HG03439 (cell line): ENCODE data around the gene THOC5.
"Not testable (repeated sequence)": the region's sequence is repeated elsewhere in the genome, so short reads cannot be mapped to it uniquely, and the experiment has no call there.

Source experiments
- ATAC-seq: cut with Tn5 transposase; IDR thresholded peaks from one replicate; pipeline ENCODE4 v1.9.1; 2021; ENCODE audit warnings: mild to moderate bottlenecking, moderate library complexity; ENCODE audit not compliant: unreplicated experiment

Gene THOC5

DNA sequence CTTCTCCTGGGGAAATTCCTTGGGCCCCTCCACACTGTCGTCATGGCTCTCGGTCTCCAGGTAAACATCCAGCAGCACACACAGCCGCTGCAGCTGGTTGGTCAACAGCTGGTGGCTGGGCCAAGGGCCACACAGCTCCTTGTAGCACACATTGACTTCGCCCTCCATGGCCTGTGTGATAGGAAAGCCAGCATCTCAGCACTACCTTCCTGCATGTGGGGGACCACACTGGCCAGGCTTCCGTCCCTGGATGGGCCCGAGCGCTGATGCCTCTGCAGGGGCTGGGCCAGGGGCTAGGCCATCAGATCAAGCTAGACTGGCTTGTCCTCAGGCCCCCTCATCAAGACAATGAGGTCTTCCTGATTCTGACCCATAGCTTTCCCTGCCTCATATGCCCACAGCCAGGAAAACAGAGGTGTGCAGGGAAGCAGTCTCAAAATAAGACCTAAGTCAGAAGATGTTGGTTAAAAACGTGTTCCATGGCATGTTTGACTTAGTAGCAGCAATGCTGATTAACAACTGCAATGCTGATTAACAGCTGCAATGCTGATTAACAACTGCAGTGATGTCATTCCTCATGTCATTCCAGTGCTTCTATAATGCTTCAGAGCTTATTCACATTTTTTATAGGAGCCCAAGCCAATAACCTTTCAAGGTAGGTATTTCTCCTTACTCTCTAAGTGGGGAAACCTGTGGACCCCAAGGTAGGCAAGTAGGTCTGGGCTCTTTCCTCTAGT, 42.3 kb downstream of the THOC5 start:
- no peak for ATAC-seq

DNA sequence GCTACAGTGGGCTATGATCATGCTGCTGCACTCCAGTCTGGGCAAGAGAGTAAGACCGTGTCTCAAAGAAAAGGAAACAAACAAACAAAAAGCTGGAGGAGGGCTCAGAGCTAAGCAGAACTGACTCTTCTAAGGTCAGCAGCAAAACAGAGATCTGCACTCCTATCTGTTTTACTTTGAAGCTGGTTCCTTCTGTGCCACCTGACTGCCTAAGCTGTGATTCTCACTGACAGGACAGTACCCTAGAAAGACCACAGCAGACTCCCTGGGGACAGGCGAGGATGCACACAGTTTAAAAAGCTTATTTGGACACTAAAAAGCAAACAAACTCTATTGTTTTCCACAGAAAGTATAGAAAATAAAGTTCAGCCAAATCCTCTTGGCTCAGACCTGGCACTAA, 43.0 kb downstream of the THOC5 start:
- ATAC-seq = no peak

DNA sequence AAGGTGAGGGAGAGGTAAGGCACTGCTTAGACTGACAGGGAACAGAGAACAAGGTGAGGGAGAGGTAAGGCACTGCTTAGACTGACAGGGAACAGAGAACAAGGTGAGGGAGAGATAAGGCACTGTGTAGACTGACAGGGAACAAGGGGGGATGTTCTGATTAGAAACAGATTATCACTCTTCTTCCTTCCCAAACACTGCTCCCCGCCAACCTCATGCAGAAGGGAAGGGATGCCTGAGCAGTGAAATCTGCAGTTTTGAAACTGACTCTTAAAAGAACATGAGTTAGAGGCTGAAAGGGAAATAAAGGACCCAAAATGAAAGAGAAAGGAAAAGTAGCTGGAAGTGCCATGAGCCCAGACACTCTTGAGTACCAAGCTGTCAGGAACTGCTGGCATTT, 43.7 kb downstream of the THOC5 start:
- ATAC-seq = no peak

DNA sequence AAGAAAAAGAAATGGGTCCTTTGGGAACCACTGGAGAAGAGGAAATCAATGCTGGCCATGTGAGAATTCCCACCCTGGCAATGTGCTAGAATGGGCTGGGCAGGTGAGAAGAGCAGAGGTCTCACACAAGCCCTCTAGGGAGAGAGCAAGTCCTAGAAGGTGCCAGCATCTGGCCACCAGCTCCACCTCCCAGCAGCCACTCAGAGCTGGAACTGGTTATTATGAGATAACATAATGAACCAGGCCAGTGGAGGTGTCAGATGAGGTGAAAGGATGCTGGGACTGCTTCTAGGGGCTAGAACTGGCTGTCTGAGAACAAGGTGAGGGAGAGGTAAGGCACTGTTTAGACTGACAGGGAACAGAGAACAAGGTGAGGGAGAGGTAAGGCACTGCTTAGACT, 44.3 kb downstream of the THOC5 start:
- no peak for ATAC-seq

DNA sequence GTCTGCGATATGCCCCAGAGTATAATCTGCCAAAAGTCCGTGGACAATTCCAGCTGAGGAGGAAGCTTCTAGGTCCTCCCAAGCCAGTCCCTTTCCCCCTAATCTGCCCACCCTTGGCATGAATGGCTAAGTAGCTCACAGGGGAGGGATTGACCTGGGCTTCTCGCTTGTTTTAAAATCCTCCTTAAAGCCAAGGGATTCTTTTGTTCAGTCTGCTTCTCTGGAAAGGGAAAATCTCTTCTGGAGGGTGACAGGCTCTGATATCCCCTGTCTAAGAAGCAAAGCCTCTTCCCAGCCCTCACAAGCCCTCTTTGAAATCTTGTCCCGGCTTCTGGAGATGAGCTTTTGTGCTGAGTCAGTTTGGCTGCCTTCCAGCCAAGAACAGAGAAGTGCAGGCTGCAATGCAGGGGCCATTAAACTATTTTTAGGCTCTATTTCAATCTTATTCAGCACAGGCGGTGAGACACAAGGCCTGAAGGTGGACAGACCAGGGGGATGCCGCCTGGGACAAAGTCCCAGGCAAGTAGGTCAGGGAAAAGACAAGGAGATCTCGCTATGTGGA, 49.7 kb downstream of the THOC5 start:
- no peak for ATAC-seq

DNA sequence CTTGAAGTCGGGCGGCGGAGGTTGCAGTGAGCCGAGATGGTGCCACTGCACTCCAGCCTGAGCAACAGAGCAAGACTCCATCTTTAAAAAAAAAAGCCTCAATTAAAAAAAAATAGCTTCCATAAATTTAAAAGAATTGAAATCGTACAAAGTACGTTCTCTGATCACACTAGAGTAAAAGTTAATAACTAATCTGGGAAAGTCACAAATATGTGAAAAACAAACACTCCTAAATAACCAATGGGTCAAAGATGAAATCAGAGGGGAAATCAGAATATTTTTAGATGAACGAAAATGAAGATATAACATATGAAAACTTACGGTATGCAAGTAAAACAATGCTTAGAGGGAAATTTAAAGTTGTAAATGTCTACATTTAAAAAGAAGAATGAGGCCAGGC, 53.7 kb downstream of the THOC5 start:
- no peak for ATAC-seq

DNA sequence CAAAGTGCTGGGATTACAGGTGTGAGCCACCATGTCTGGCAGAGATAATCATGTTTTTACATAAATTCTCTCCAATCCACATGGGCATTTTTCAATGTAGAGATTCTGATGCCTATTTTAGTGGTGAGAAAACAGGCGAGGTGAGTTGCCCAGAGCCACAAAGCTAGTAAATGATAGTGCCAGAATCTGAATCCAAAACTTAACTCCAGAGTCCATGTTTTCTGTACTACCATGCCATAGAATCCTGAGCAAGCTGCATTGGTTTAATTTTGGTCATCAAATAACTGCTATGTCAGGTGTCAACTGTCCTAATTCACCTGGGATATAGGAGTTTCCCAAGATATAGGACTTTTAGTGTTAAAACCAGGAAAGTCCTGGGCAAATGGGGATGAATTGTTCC, 59.9 kb downstream of the THOC5 start:
- ATAC-seq = no peak

DNA sequence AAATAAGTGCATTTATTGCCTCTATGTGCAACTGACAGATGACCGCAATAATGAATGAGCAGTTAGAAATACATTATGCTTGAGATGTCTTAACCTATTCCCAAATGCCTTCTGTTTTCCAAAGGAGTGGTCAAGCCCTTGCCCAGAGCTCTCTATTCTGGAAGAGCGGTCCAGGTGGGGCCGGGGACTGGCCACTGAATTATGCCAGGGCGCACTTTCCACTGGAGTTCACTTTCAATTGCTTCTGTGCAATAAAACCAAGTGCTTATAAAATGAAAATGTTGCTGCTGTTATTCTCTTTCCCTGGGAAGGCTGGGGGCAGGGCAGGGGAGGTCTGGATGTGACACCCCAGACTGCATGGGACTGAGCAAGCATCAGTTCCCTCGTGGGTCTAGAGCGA, 62.5 kb downstream of the THOC5 start:
- no peak for ATAC-seq

DNA sequence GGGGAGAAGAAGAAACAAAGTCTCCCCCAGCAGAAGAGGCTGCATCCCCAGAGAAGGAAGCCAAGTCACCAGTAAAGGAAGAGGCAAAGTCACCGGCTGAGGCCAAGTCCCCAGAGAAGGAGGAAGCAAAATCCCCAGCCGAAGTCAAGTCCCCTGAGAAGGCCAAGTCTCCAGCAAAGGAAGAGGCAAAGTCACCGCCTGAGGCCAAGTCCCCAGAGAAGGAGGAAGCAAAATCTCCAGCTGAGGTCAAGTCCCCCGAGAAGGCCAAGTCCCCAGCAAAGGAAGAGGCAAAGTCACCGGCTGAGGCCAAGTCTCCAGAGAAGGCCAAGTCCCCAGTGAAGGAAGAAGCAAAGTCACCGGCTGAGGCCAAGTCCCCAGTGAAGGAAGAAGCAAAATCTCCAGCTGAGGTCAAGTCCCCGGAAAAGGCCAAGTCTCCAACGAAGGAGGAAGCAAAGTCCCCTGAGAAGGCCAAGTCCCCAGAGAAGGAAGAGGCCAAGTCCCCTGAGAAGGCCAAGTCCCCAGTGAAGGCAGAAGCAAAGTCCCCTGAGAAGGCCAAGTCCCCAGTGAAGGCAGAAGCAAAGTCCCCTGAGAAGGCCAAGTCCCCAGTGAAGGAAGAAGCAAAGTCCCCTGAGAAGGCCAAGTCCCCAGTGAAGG, 64.3 kb downstream of the THOC5 start:
- not testable (repeated sequence) for ATAC-seq

DNA sequence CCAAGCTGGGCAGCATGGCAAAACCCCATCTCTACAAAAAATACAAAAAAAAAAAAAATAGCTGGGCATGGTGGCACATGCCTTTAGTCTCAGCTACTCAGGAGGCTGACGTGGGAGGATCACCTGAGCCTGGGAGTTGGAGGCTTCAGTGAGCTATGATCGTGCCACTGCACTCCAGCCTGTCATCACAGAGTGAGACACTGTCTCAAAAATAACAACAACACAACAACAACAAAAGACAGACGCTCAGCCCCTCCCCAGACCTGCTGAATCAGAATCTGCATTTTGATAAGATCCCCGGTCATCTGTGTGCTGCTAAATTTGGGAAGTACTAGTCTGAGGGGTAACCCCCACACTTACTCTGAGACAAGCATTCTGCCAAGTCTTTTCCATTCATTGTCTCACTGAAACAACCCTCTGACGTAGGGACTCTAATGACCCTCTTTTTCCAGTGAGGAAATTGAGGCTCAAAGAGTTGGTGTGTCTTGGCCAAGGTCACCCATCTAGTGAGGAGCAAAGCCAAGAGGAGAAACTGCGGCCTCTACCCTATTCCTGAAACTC, 66.1 kb downstream of the THOC5 start:
- no peak for ATAC-seq

DNA sequence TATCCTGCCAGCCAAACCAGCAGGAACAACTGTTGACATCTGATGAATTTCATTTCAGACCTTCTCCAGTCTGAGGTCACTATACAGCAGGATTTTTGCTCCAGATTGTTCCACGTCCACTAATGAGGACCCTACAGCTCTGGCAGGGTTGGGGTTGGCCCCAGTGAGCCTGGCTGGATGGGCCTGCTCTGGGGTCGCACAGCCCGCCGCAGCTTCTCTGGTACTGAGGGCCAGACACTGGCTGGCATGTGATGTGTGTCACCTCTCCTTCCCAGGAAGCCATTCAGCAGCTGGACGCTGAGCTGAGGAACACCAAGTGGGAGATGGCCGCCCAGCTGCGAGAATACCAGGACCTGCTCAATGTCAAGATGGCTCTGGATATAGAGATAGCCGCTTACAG, 68.1 kb downstream of the THOC5 start:
- ATAC-seq = no peak

DNA sequence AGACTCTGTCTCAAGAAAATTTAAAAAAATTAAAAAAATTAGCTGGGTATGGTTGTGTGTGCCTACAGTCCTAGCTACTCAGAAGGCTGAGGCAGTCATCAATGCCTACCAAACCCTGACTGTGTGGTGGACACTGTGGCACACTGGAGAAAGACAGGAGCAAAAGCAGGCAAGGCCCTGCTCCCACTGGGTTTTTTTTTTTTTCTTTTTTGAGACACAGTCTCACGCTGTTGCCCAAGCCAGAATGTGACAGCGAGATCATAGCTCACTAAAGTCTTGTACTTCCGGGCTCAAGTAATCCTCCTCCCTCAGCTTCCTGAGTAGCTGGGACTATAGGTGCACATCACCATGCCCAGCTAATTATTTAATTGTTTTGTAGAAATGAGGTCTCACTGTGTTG, 68.9 kb downstream of the THOC5 start:
- ATAC-seq = no peak

DNA sequence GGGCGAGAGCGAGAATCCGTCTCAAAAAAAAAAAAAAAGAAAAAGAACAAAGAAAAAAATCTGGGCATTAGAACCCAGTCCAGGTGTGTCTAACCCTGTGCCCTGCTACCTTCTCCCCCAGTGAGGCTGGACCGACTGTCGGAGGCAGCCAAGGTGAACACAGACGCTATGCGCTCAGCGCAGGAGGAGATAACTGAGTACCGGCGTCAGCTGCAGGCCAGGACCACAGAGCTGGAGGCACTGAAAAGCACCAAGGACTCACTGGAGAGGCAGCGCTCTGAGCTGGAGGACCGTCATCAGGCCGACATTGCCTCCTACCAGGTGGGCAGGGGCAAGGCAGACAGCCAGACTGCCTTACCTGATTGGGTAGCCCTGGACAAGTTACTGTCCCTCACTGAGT, 70.3 kb downstream of the THOC5 start:
- ATAC-seq = no peak

DNA sequence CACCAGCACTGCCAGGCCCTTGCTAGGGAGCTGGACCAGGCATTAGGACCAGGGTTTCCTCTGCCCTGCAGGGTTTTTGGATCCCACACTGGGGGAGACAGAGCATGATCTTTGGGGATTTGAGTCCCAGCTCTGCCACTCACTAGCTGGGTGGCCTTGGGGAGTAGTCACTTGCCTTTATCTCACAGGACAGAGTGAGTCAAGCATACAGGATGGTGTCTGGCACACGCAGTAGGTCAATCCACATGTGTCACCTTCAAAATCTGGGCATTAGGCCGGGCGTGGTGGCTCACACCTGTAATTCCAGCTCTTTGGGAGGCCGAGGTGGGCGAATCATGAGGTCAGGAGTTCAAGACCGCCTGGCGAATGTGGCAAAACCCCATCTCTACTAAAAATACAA, 70.8 kb downstream of the THOC5 start:
- ATAC-seq = no peak

DNA sequence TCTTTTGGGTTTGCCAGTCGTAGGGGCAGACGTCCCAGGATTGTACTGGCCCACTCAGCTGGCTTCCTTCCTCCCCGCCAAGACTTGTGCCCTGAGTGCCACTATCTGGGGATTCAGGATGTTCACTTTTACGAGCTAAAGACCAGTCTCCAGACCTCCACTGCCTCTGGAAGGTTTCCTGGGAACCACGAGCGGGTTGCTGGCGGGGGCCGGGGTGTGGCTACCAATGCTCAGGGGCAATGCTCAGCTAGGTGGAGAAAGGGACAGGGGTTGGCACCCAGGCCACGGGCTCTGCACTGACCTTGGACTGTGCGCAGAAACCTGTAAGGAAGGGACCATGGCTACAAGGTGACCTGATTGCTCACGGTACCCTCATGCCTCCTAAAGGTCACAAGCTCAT, 71.3 kb downstream of the THOC5 start:
- no peak for ATAC-seq

DNA sequence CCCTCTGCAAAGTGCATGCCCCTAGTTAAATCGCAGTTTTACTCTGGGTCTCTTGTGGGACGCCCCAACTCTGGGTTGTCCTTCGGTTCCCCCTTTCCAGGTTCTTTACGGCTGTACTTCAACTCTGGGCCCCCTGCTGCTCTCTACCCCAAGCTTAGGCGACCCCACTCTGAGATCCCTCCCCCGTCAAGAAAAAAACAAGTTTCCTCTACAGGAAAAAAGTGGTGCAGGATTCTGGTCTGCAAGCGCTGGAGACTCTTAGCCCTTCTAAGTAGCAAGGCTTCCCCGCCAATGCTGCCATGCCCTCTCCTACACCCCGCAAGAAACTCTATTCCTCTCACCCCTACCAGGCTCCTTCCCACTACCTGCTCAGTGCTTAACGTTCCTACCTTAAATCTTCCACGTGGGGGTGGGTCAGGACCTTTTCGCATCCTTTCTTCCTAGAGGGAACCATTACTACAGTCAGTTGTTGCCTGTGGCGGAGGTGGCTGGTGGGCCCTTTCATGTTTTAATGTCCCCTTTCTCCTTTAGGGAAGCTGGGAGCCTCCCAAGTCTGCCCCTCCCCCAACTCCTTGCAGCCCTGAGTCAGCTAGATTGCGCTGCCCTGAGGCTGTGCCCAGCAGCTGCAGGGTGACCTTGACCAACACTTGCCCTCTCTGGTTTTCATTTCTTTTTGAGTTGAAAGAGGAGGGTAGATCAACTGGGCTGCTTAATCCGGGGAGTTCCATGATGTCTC, 72.1 kb downstream of the THOC5 start:
- ATAC-seq = no peak

DNA sequence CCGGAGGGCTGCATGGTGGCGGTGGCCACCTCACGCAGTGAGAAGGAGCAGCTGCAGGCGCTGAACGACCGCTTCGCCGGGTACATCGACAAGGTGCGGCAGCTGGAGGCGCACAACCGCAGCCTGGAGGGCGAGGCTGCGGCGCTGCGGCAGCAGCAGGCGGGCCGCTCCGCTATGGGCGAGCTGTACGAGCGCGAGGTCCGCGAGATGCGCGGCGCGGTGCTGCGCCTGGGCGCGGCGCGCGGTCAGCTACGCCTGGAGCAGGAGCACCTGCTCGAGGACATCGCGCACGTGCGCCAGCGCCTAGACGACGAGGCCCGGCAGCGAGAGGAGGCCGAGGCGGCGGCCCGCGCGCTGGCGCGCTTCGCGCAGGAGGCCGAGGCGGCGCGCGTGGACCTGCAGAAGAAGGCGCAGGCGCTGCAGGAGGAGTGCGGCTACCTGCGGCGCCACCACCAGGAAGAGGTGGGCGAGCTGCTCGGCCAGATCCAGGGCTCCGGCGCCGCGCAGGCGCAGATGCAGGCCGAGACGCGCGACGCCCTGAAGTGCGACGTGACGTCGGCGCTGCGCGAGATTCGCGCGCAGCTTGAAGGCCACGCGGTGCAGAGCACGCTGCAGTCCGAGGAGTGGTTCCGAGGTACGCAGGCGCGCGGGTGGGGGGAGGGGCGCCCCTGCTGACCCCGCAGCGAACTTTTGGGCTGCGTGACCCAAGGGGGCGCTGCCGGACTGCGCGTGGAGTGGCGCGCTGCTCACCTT, 72.9 kb downstream of the THOC5 start:
- ATAC-seq = no peak

DNA sequence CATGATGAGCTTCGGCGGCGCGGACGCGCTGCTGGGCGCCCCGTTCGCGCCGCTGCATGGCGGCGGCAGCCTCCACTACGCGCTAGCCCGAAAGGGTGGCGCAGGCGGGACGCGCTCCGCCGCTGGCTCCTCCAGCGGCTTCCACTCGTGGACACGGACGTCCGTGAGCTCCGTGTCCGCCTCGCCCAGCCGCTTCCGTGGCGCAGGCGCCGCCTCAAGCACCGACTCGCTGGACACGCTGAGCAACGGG, 73.4 kb downstream of the THOC5 start:
- no peak for ATAC-seq

DNA sequence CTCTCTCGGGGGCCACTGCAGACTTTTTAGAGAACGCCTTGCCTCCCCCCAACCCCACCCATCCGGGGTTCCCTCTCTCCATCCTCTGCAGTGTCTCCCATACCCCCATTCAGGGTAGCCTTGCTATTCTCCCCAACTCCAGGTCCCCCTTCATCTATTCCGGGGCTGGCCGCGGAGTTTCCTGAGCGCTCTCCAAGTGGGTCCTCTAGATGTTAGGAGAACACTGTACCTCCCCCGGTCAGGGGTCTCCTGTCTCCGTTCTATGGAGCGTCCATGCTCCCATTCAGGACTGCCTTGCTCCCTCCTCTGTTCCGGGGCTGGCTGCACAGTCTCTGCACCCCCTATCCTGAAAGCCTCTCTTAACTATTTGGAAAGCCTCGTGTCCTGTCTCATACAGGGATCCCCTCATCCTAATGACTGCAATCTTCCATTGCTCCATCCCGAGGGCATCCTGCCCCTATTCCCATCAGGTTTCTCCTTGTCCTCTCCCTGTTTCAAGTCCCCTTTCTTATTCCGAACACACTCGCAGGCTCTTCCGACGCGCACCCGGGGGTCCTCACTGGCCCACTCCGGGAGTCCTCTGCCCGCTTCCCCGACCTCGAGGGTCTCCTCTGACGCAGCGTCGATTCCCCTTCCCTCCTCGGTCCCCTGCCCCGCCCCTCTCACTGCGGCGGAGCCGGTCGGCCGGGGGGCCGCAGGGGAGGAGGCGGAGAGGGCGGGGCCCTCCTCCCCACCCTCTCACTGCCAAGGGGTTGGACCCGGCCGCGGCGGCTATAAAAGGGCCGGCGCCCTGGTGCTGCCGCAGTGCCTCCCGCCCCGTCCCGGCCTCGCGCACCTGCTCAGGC, 73.9 kb downstream of the THOC5 start, which contains the start of gene NEFH:
TSS of gene NEFH (plus strand) at position 802 of the 845 bp plus-strand sequence. CDS start 45 bp downstream, outside the sequence.
- no peak for ATAC-seq
